HG02571 (cell line): ENCODE results near the gene PDE4B.

Experiments
- ATAC-seq: cut with Tn5 transposase; IDR thresholded peaks from one replicate; pipeline ENCODE4 v1.9.1; 2021; ENCODE audit warnings: mild to moderate bottlenecking, moderate library complexity; ENCODE audit not compliant: unreplicated experiment

PDE4B gene

DNA sequence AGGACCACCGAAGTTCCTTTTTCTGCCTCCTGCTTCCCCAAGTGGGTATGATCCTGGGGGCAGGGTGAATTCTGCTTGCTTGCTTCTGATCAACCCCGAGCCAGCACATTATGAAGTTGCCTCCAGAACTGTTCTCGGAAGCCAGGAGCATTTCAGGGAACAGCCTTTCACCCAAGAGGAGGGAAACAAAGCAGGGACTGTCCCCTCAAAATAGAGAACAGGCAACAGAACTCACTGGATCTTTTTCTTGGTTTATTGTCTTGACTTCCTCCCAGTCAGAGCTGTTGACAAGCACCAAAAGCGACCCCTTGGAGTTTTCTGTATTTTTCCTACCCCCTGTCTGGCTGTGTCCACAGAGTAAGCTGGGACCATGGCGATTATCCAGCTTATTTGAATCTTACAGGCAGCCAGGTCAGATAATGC, 482.9 kb downstream of the PDE4B start:
- ATAC-seq: no peak

DNA sequence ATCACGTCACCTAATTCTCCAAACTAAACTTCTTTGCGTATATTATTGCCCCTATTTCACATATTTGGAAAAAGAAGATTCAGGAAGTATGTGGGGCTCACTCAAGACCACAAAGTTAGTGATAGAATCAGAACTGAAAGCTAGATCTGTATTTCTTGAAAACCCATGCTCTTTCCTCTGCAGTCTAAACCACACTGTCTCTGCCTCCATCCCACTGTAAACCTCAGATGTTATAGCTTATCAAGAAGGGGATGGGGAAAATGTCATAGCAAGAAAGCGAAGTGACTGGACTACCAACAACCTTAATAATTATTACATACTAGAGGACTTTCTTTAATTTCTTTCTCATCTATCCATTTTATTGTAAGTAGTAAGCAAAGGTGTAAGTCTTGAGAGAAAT, 483.5 kb downstream of the PDE4B start:
- ATAC-seq: peak; percentile 65

DNA sequence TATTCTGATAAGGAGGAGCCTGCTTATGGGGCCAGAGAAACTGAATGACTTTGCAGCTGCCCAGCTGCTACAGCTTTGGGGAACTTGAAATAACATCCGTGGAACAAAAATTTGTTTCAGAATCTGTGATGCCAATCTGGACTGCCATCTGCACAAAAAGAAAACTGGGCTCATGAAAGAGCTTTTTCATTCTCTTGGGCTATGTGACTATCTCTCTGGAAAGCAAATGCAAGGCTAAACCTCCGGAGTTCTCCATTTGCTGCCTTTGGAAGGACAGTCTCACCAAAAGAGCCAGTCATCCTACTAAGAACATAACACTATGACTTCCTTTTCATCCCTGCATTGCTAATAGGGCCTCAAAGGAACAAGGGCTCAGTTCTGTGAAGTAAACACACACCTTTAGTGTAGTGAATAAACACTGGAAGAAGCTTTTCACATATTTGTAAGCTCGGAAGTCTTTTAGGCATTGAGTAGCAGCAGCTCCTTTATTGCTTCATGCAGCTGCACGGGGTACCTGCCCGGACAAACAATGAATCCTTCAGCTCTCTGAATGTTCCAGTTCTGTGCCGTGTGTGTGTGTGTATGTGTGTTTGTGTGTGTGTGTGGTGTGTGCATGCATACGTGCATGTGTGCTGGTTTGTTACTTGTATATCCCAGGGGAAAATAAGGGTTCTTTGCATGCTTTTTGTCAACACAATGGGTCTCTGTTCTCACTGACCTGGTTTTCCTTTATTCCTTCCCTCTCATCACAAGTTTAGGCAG, 485.7 kb downstream of the PDE4B start:
- peak; percentile 27 for ATAC-seq

DNA sequence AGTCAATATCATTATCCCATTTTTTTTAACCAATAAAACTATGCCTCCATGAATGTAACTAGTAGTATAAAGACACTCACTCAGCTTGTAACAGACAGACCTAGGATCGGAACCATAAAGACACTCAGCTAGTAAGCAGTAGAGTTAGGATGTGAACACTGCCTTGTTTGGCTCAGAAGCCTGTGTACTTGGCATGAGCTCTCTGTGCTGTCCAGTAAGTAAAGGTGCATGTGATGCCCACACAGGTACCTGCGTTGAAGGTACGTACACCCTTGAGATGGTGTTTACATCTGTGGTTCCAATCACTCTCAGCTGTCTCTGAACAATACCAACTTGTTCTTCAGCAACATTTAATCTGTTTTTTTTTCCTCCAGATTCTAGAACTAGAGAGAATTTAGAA, 489.1 kb downstream of the PDE4B start:
- no peak for ATAC-seq

DNA sequence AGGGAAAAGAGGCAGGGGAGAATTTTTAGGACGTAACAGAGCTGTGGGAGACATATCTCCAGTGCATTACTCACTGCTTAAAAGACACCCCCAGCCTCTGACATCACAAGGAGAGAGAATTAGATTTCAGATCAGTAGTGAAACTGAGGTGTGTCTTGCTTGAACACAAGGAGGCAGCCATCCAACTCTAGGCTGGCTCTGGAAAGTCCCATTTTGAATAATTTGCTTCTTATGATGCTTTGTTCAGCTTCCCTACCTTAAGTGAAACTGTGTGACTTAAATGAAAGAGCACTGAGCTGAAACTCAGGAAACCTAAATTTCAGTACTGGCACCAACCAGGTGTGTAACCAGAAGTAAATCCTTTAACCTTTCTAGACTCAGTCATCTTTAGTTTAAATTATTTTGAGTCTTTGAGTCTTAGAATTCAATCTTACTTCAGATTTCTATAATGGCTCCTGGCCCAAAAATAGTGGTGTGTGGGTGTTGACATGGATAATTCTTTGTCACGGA, 489.7 kb downstream of the PDE4B start:
- ATAC-seq: peak; percentile 80

DNA sequence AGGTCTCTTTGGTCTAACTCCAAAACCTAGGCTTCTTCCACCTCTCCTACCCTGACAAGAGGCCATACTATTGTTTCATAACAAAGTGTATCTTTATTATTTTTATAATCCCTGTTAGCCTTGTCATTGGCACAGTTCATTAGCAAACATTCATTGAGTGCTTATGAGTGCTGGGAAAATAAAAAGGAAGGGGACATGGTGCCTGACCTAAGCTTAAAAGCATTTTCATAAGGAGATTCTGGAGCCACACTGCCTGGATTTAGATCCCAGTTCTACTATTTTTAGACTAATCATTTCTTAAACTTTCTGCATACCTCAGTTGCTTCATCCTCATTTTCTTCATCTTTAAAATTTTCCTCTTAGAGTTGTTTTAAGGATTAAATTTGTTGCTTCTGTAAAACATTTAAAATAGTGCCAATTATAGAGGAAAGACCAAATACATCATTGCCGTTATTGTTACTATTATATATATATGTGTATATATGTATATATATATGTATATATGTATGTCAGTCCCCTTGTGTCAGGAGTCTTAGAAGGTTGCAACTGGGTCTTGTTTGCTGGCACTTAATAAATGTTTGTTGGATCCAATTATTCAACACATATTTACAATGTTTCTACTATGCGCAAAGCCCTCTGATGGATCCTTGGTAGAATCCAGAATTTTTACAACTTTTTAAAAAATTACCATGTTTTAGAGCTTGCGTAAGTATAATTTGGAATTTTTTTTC, 490.4 kb downstream of the PDE4B start:
- ATAC-seq: no peak

DNA sequence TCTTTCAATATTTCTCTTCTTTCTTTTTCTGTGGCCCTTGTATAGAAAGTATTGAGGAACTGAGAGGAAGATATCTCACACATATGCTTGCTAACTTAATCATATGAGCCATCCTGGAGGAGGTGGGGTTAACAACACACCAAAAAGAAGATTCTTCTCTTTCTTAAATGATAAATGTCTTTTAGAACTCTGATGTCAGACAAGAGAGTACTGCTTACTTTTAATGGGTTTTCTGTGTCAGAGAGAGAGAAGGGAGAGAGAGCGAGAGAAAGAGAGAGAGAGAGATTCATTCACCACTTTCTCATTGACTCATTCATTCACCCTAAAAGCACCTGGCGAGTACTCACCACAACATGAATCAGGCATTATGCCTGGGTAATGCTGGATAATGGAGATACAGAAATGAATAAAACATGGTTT, 490.9 kb downstream of the PDE4B start:
- peak; percentile 43 for ATAC-seq

DNA sequence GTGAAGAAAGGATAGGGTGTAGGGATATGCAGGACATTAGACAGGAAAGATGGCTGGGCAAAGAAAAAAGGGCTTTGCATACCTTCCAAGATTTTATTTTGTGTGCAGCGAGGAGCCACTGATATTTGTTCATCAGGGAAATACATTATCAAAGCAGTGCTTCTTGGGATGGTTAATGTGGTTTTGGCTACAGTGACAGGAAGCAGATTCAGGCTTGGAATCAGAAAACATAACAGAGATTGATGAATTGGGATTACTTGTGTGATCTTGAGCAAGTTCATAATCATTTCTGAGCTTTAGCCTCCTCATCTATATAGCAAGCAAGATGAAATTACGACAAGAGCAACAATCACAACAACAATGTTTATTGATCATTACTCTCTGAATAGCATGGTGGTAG, 492.1 kb downstream of the PDE4B start:
- ATAC-seq: no peak

DNA sequence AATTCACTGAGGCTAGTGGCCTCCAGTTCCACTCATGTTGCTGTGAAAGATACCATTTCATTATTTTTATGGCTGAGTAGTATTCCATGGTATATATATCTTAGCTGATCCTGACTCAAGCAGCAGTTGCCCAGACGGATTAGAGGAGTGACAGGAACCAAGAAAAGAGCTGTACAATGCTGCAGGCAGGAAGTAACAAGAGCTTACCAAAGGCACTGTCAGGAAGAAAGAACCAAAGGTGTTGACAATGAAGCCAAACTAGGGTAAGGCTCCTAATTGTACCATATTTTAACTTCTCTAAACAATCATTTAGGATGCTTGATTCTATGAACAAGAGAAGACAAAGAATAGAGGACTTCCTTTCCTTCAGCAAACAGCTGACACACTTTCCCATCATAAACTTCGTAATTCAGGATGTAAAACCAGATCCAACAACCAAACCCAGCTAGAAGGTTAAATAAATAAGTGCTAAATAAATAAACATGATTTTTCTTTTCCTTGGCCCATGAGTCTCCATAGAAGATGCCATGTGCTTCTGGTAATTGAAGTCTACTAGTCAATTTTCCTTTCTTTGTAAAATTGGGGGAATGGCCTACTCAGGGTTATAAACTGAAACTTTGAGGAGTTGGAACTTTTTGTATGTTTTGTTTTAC, 493.0 kb downstream of the PDE4B start:
- ATAC-seq: no peak

DNA sequence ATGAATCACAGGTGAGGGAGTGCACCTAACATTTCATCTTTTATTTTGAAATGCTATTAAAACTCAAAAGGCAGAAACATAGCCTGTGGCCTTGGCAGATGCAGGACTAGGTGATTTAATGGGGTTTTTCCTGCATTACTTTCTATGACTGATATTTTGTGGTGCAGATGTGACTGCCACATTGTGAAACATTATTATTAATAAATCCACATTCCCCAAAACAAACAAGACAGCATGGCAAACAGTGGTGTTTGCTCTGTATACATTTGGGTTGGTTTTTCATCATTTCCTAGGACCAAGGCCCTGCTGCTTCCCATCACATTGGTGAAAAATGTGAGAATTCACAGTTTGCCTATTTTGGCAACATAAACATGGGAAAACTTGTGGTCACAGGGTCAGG, 493.6 kb downstream of the PDE4B start:
- ATAC-seq: no peak

DNA sequence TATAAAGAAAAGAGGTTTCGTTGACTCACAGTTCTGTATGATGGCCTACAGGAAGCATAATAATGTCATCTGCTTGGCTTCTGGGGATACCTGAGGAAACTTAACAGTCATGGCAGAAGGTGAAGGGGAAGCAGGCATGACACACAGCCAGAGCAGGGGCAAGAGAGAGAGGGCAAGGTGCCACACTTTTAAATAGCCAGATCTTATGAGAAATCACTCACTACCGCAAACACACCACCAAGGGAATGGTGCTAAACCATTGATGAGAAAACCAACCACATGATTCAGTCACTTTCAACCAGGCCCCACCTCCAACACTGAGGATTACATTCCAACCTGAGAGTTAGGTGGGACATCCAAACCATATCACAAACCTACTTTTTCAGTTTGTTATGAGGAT, 495.4 kb downstream of the PDE4B start:
- ATAC-seq: no peak

DNA sequence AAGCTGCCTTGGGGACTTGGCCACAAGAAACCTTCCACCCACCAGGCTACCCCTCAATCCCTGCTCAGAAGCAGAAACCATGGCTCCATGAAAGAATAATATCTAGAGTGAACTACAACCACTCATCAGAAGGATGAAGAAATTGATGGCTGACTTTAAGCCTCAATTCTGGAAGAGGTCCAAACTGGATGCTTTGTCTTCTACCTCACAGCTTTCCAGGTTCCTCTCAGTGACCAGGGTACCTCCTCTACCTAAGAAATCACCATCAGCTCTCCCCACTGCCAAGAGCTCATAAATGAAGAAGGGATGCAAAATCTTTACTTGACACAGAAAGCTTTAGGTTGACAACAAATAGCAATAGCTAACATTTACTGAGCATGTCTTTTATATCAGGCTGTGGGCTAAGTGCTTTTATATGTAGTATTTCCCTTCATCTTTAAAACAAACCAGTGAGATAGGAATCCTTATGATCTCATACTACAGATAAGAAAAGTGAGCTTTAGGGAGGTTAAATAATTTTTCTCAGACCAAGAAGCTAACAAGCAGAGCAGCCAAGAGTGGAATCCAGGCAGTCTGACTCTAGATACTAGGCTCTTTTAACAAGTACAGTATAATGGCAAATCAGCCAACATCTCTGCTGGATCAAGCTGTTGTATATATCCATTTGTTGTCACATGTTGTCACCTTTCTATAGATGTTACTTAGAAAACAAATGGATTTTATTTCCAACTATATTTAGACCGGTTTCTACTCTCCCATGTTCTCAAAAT, 498.3 kb downstream of the PDE4B start:
- no peak for ATAC-seq

DNA sequence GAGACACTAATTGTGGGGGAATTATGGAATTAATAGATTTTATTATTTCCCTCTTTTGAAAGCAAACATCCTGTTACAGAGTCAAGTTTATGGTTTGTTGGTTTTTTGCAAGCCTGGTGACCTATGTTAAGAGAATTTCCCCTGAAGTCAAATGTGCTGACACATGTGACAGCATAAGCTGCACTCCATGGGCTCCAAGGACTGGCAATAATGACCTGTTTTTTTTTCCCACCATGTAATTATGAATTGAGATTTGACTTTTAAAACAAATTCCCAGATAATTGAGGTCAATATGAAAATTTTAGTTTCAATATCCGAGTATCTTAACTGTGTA, 498.8 kb downstream of the PDE4B start:
- no peak for ATAC-seq

DNA sequence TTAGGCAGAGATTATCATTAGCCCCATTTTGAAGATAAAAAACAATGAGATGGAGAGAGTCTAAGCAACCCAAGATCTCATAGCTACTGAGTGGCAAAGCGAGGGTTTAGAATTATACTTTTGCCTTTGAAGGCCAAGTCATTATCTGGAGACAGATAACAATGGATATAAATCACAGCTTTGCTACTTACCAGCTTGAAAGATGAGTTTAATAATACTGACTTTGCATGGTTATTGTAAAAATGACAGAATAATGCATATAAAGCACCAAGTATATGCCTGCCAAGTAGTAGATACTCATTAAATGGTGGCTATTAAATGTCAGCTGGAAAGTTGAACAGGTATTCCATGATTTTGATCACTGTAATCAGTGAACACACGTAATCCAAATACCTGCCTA, 499.6 kb downstream of the PDE4B start:
- ATAC-seq: no peak

DNA sequence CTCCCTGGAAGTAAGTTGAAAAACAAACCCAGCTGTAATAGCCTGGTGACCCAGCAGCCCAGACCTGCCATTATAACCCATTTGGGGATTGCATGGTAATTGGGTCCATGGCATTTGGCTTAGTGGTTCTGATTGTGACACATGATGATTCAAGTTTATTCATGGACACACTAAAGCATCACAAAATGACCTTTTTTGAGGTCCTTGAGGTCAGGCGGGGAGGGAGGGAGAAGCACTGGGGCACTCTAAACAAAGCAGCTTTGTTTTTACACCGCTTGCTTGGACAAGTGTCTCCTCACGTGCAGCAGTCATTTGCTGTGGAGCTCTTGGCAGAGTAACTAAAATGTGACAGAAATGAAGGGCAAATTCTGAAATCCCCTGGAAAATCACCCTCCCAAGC, 500.2 kb downstream of the PDE4B start:
- no peak for ATAC-seq

DNA sequence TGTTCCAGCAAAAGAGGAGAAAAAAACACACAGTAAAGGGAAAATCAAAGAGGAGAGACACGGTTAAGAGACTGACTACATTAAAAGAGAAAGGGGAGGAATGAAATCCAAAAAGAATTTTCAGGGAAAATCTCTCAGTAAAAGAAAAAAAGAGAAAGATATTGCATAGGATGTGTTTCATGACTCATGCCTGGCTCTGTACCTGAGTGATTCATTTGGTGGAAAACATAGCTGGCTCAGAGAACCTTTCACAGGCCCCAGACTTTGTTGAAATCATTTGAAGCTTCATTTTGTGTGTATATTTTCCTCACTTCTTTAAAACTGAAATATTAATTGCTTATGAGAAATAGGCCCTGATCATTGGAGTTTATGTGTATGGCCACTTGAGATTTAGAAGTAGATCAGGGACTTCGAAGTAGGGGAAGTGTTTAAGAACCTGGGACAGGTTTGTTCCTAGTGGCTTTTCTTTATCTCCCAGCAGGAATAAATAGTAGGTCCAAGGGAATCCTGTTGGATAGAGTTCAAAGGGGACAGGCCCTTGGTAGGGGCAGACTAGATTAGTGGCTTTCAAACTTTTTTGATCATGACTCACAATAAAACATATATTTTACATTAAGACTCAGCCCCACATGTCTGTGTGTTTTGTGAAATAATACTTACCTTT, 502.1 kb downstream of the PDE4B start:
- ATAC-seq: no peak

DNA sequence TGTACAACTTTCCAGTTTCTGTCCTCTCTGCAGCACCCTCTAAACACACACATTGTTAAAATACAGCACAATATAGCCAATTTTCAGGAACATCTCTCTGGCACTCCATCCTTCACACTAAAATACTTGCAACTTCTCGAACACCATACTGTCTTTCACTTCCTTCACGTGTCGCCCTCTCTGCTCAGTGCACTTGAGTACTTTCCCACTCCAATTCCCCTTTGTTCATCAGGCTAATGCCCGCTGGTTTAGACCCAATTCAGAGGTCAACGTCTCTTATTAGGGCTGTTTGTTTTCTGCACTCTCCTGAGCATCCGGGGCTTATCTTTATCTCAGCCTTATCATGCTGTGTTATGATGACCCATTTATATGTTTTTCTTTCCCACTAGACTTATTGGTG, 503.1 kb downstream of the PDE4B start:
- no peak for ATAC-seq

DNA sequence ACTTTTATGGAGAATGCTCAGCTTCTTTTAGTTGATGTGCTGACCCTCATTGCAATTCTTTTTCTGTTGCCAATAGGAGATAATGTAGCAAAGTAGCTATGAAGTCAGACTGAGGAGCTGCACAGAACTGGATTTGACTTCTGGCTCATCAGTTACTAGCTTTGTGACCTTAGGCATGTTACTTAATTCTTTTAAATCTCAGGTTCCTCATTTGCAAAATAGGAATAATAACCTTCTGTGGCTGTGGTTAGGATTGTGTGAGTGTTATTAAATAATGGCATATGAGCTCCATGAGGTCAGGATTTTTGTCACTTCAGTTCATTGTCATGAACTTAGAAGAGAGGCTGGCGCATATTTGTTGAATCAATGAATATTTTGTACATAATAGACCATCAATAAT, 503.7 kb downstream of the PDE4B start:
- no peak for ATAC-seq

DNA sequence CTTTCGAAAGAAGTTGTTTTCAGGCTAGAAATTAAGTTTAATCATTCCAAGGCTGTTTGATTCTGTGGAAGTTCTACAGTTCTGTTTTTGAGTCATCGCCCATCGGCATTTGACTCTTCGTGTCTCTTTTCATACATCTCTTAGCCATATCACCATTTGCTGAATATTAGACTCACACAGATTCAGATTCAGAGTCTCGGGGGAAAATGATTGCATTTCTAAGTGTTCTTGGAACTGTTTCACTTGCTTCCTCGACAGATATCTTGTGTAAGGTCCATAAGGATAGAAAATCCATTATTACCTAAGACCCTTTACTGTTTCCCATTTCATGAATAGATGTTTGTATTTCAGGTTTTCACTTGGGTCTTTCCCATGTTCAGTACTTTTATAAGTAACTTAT, 504.3 kb downstream of the PDE4B start:
- no peak for ATAC-seq

DNA sequence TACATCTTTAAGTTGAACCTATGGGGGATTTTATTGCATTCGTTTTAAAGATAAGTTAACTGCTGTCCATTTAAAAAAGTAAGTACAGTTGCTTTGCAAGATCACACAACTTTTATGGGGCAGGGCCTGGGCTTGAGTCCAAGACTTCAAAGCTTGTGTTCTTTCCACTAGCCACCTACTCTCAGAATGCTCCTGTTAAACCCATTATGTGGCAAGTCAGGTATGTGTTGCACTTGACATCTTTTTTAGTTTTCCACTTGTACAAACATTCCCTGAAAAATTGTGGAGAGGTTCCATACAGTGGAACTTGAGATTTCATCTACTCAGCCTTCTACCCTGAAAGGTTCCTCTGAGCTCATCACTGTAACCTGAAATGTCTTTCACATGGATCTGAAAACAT, 505.8 kb downstream of the PDE4B start:
- no peak for ATAC-seq
